LNCaP clone FGC (cell line): ENCODE data around the gene TBC1D16.
A peak's percentile ranks its signal among the peaks of the same experiment; 100 is the strongest.

Experiments used
- DNase-seq: peaks from one replicate; pipeline ENCODE4 v3.0.0-alpha.2; 2011; ENCODE audit warnings: low read depth
- H3K4me3 ChIP-seq: 2 replicates; pipeline ENCODE4 v1.5.1; 2011; ENCODE audit warnings: mild to moderate bottlenecking, low read depth, low read length, control low read depth
- CTCF ChIP-seq: IDR thresholded peaks from 2 replicates; pipeline ENCODE4 v1.5.1; 2012; ENCODE audit warnings: mild to moderate bottlenecking; ENCODE audit not compliant: control insufficient read depth, insufficient read depth; ENCODE audit errors: extremely low read depth

TBC1D16 gene

GRCh38 chr17:79981090-79981489 is 54.6 kb downstream of the TBC1D16 start:
- no peak for DNase-seq
- no peak overlapping the region for H3K4me3 ChIP-seq
- TF ChIP-seq CTCF = no peak

- no peak for TF ChIP-seq CTCF
- H3K4me3 ChIP-seq = no peak overlapping the region
- DNase-seq = no peak
Measured at GRCh38 chr17:79980246-79981043, 55.2 kb downstream of the TBC1D16 start.

GRCh38 chr17:79979816-79980215 is 55.9 kb downstream of the TBC1D16 start:
- no peak for DNase-seq
- H3K4me3 ChIP-seq = no peak overlapping the region
- no peak for TF ChIP-seq CTCF

GRCh38 chr17:79979221-79979741 is 56.4 kb downstream of the TBC1D16 start:
- peak; percentile 76 for DNase-seq
- H3K4me3 ChIP-seq = no peak overlapping the region
- TF ChIP-seq CTCF = no peak

GRCh38 chr17:79978548-79978855 is 57.2 kb downstream of the TBC1D16 start:
- no peak for TF ChIP-seq CTCF
- no peak for DNase-seq
- H3K4me3 ChIP-seq = no peak overlapping the region

GRCh38 chr17:79977708-79978547 is 57.7 kb downstream of the TBC1D16 start:
- no peak for DNase-seq
- no peak overlapping the region for H3K4me3 ChIP-seq
- TF ChIP-seq CTCF = no peak
